ENCODE data around the gene DNAJC6.

GRCh38 chr1:65308781-65309303, 501 bp upstream of the DNAJC6 start:
- TF ChIP-seq POLR2A (IDR thresholded peaks at IDR 0.05) (no peak), CTCF (IDR thresholded peaks at IDR 0.05) (no peak)

Data from esophagus squamous epithelium (tissue), 4 donors.